BE2C (cell line): ENCODE data around the gene TMEM178B.

ENCODE experiments used
- DNase-seq: peaks from one replicate; pipeline ENCODE4 v3.0.0-alpha.2; 2020
- H3K27me3 ChIP-seq: fragments of 250-450 bp; sonication (Bioruptor Pico); 2 replicates; pipeline ENCODE4 v1.5.1; 2020; ENCODE audit warnings: mild to moderate bottlenecking
- H3K36me3 ChIP-seq: fragments of 250-450 bp; sonication (Bioruptor Pico); 2 replicates; pipeline ENCODE4 v1.5.1; 2020; ENCODE audit warnings: mild to moderate bottlenecking
- H3K4me1 ChIP-seq: fragments of 250-450 bp; sonication (Bioruptor Pico); 2 replicates; pipeline ENCODE4 v1.5.1; 2020
- H3K4me3 ChIP-seq: 2 replicates; pipeline ENCODE4 v1.5.1; 2011; ENCODE audit warnings: low read depth, low read length
- H3K9me3 ChIP-seq: fragments of 250-450 bp; sonication (Bioruptor Pico); 2 replicates; pipeline ENCODE4 v1.5.1; 2020
- TF ChIP-seq, protein P1 (sequence below): IDR thresholded peaks from 2 replicates; pipeline ENCODE4 v1.5.1; 2012; ENCODE audit warnings: mild to moderate bottlenecking, low read depth, low read length

Gene TMEM178B

DNA sequence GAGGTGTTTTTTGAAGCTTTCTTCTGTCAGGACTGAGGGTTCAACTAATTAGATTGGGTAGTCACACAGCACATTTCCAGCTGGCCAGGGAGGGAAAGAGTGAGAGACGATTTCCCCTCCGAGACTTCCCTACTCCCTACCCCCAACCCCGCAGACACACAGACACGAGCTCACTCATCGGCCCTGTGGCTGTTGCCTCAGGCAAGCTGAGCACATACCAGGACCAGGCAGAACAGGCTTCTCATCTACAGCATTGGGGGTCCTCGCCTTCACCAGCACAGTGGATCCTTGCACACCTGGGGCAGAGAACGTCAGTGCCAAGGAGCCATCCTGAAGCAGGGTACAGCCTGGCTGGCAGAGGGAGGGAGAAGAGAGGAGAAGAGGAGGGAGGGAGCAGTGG is 144.1 kb downstream of the TMEM178B start:
- TF ChIP-seq, protein P1, sequence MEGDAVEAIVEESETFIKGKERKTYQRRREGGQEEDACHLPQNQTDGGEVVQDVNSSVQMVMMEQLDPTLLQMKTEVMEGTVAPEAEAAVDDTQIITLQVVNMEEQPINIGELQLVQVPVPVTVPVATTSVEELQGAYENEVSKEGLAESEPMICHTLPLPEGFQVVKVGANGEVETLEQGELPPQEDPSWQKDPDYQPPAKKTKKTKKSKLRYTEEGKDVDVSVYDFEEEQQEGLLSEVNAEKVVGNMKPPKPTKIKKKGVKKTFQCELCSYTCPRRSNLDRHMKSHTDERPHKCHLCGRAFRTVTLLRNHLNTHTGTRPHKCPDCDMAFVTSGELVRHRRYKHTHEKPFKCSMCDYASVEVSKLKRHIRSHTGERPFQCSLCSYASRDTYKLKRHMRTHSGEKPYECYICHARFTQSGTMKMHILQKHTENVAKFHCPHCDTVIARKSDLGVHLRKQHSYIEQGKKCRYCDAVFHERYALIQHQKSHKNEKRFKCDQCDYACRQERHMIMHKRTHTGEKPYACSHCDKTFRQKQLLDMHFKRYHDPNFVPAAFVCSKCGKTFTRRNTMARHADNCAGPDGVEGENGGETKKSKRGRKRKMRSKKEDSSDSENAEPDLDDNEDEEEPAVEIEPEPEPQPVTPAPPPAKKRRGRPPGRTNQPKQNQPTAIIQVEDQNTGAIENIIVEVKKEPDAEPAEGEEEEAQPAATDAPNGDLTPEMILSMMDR: no peak
- no peaks in the 10 kb centered on the region for H3K36me3 ChIP-seq
- no peaks in the 10 kb centered on the region for H3K27me3 ChIP-seq
- no peaks in the 10 kb centered on the region; the same call in 1 of the 2 replicates for H3K9me3 ChIP-seq
- peaks cover 19% of the 10 kb centered on the region for H3K4me1 ChIP-seq
- no peak overlapping the region for H3K4me3 ChIP-seq
- no peak for DNase-seq

DNA sequence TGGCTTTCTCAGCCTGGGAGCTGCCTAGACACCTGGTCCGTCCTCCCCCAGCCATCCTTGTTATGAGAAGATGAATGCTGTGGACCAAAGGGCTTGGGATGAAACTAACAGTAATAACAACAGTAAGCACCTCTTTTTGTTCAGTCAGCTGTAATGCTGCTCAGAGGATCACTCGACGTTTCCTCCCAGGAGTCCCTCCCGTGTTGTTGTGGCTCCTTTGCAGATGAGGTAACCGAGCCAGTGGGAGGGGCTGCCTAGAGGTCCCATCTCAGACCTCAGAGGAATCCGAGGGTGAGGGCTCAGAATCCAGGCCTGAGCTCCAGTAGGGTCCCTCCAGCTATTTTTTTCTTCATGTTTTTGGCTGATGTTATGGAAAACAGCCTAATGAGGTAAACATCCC is 145.1 kb downstream of the TMEM178B start:
- Histone ChIP-seq H3K36me3 (no peaks in the 10 kb centered on the region), H3K4me3 (no peak overlapping the region), H3K27me3 (no peaks in the 10 kb centered on the region), H3K9me3 (no peaks in the 10 kb centered on the region; the same call in 1 of the 2 replicates), H3K4me1 (peaks cover 19% of the 10 kb centered on the region)
- TF ChIP-seq, protein P1: no peak
- DNase-seq: no peak

DNA sequence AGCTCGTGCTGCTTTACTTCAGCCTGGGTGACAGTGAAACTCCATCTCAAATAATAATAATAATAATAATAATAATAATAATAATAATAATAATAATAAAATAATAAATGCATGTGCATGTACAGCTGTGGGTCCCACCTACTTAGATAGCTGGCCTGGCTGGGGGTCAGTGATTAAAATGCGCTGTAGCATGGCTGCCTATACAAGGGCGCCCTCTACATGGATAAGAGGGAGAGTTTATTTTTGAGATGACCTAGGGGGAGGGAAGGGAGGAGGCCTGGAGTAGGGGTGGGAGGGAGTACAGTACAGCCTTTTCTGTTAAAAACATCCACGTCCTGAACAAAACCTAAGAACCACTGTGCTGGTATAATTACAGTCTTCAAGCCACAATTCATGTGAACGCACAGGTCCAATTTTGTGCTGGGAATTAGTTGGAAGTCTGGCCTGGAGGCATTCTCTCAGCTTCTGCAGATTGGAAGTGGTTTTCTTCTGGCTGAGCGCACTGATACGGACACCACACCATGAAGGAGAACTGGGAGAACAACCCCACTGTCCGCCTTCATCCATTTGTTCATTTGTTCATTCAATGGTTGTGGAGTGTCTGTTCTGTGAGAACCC is 146.5 kb downstream of the TMEM178B start:
- Histone ChIP-seq H3K4me3 (no peak overlapping the region), H3K9me3 (no peaks in the 10 kb centered on the region; the same call in 1 of the 2 replicates), H3K27me3 (no peaks in the 10 kb centered on the region), H3K36me3 (no peaks in the 10 kb centered on the region), H3K4me1 (peaks cover 19% of the 10 kb centered on the region)
- peak; percentile 58 for DNase-seq
- TF ChIP-seq, protein P1: peak; percentile 73

DNA sequence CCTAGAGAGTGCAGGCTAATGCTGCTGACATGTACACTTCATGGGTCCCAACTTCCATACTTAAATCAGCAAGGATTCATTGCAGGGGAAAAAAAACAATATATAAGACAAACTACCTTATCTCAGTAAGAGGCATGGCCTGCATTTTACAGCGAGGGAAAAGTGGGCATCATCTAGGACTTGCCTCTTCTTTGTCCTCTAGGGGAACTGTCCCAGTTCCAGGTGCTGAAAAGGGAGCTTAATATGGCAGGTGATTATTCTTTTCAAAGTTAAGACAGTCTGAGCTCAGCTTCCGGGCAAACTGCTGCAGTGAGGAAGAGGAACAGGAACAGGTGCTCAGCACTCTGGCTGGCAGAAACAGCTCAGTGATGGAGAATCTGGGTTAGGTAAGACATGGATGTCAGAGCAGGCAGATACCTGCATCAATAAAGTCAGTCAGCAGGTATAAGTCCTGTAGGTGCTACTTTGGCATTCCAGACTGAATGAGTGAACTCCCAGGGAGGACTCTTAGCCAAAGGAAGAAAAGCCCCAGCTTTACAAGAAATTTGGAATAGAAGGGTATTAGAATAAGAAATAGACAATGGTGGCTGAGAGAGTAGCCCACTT is 147.2 kb downstream of the TMEM178B start:
- H3K4me1 ChIP-seq: peaks cover 19% of the 10 kb centered on the region
- no peak for DNase-seq
- no peaks in the 10 kb centered on the region for H3K27me3 ChIP-seq
- no peaks in the 10 kb centered on the region for H3K36me3 ChIP-seq
- H3K9me3 ChIP-seq: no peaks in the 10 kb centered on the region; the same call in 1 of the 2 replicates
- TF ChIP-seq, protein P1: no peak
- H3K4me3 ChIP-seq: no peak overlapping the region

DNA sequence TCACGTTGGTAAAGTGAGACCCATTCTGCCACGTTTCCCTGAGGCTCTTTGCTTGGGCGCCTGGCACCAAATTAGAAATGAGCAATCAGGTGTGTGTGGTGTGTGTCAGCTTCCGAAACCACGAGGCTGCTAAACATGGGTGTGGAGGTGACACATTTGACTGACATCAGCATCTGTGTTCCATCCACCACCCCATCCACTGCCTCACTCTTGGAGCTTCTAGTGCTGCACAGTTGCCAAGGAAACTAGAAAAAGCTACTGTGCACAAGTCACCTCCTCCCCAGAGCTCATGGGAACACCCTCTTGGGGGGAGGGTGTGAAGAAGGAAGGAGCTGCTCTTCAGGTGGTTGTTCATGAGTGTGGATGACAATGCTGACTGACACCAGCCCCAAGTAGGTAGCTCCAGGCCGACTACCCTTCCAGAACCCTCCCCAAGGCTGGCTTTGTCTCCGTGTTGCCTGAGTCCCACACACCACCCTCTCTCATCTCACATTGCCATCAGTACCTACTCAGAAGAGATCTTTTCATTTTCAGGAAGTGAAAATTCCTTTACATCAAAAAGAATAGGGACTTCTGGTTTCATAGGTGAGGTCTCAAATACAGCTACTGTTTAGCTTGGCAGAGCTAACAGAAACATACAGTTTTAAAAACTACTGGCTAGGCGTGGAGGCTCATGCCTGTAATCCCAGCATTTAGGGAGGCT is 152.2 kb downstream of the TMEM178B start:
- no peaks in the 10 kb centered on the region for H3K4me1 ChIP-seq
- TF ChIP-seq, protein P1: no peak
- DNase-seq: no peak
- H3K4me3 ChIP-seq: no peak overlapping the region
- no peaks in the 10 kb centered on the region for H3K36me3 ChIP-seq
- no peaks in the 10 kb centered on the region; the same call in none of the 2 replicates for H3K9me3 ChIP-seq
- no peaks in the 10 kb centered on the region for H3K27me3 ChIP-seq

DNA sequence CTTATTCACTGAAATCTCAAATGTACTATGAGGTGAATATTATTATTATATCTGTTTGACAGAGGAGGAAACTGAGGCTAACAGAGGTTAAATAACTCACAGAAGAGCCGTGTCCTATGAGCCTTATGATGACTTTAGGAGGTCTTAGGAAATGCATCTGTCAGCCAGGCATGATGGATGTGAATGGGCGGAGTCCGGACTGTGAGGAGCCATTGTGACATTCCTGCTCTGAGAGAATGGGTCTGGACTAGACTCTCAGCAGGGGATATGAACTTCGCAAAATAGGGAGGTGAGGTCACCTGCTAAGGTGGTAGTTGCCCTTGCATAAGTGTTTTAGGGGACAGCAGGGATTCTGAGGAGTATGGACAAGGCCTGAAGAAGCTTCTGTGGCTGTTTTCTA is 153.6 kb downstream of the TMEM178B start:
- TF ChIP-seq, protein P1: no peak
- Histone ChIP-seq H3K4me1 (no peaks in the 10 kb centered on the region), H3K36me3 (no peaks in the 10 kb centered on the region), H3K9me3 (no peaks in the 10 kb centered on the region; the same call in 1 of the 2 replicates), H3K27me3 (no peaks in the 10 kb centered on the region), H3K4me3 (no peak overlapping the region)
- no peak for DNase-seq
